Heart right ventricle (tissue), 16 donors: ENCODE data around the gene PNN. TPM values are rescaled to one million over a fixed set of nuclear protein-coding genes. Genes with fewer than 3 reads are reported as not detected.
"Not testable (repeated sequence)": the region's sequence is repeated elsewhere in the genome, so short reads cannot be mapped to it uniquely, and the experiment has no call there.

Experiments used
- ATAC-seq, 8 donors: fragments of 200-7000 bp; cut with Tn5 transposase; one replicate each; pipeline ENCODE4 v1.9.1; 2020; ENCODE audit warnings: mild to moderate bottlenecking in 8 of 8, moderate library complexity in 8 of 8, moderate number of reproducible peaks in 1 of 8
- DNase-seq, 2 donors: peaks; one replicate each; pipeline ENCODE4 v3.0.0-alpha.2; 2020
- H3K27ac ChIP-seq, 10 donors: fragments of 200-600 bp; sonication (generic) in 2 of 10; one replicate each; pipeline versions ENCODE4 v1.5.0 to v1.8.0; 2020 to 2022; ENCODE audit warnings: mild to moderate bottlenecking in 3 of 10
- H3K27me3 ChIP-seq, 7 donors: fragments of 200-600 bp; one replicate each; pipeline ENCODE4 v1.8.0; 2021 to 2022; ENCODE audit warnings: mild to moderate bottlenecking in 2 of 7
- H3K36me3 ChIP-seq, 9 donors: fragments of 200-600 bp; sonication (generic) in 1 of 9; one replicate each; pipeline versions ENCODE4 v1.5.0 to v1.8.0; 2020 to 2022; ENCODE audit warnings: mild to moderate bottlenecking in 2 of 9
- H3K4me1 ChIP-seq, 9 donors: fragments of 200-600 bp; sonication (generic) in 1 of 9; one replicate each; pipeline versions ENCODE4 v1.5.0 to v1.8.0; 2020 to 2022; ENCODE audit warnings: mild to moderate bottlenecking in 4 of 9
- H3K4me3 ChIP-seq, 10 donors: fragments of 200-600 bp; sonication (generic) in 2 of 10; one replicate each; pipeline versions ENCODE4 v1.5.0 to v1.8.0; 2020 to 2022; ENCODE audit warnings: mild to moderate bottlenecking in 7 of 10, moderate library complexity in 2 of 10
- H3K9me3 ChIP-seq, 11 donors: fragments of 200-600 bp in 10 of 11; sonication (generic) in 2 of 11; one replicate each; pipeline versions ENCODE4 v1.5.0 to v1.8.0; 2013 to 2022; ENCODE audit warnings: mild to moderate bottlenecking in 2 of 11, control low read depth in 1 of 11, moderate library complexity in 1 of 11
- CTCF ChIP-seq, 9 donors: fragments of 200-600 bp; sonication (generic) in 2 of 9; IDR thresholded peaks; one replicate each; pipeline versions ENCODE4 v1.5.0 to v1.8.0; 2021 to 2022; ENCODE audit warnings: antibody characterized with exemption in 9 of 9, mild to moderate bottlenecking in 5 of 9, moderate library complexity in 1 of 9
- WGBS, 2 donors: extraction: QIAGEN DNeasy Blood & Tissue Kit; methylation state at CpG; one replicate each; pipeline ENCODE4 v1.1.7; 2013; ENCODE audit warnings: inconsistent platforms in 1 of 2; 5-methylcytosine and 5-hydroxymethylcytosine counted together
- intact Hi-C, 10 donors: fragments of 100-400 bp; cut with DNase I; formaldehyde crosslinking; loops; one replicate each; pipeline versions ENCODE4 v1.11.1 to v1.14.2; 2022
- polyA plus RNA-seq, 2 donors: library from polyadenylated mRNA; stranded (reverse); fragments of 200-250 nt; gene quantifications; one replicate each; pipeline ENCODE4 v1.2.3, GENCODE V29; 2013
- total RNA-seq, 10 donors: library from RNA; stranded (reverse); fragmentation: NEBNext Ultra II Directional in 3 of 10; extraction: Animal tissue kit (Norgen Biotek cat#: 25700) in 3 of 10; gene quantifications; one replicate each; pipeline versions ENCODE4 v1.2.1 to v1.2.4, GENCODE V29; 2021 to 2023
- donor health status: Arrhythmogenic right ventricular cardiomyopathy.
- donor health status: ischemic (EF 13 %, LVEDD 7.1; RV severe dilation, severe dysfunction).
- donor health status: healthy with polysubstance abuse.
- donor health status: DM: no; HTN: yes; CAD: no.
- donor health status: DM: no; HTN: no; CAD: no.
- donor health status: ischemic (EF 25% LVEDD 6.9; RV normal size, moderate dysfunction).
- donor health status: ischemic (EF 25% LVEDD 5.7; RV mildly dilated, moderate dysfunction).
- donor health status: healthy.
- donor health status: DM: yes; HTN: yes; CAD: no.
- donor health status: Ischemic cardiomyopathy.
- donor health status: ischemic (EF 35%, LVEDD 5.7; RV mildly dilated, moderate dysfunction).
- donor health status: nonischemic (EF 11% LVEDD 7.7; RV severe dilation, severe dysfunction).
- donor health status: DM: yes; HTN: yes; CAD: no.
- donor health status: PGD.
- donor health status: ischemic (EF 29% LVEDD 5.4; RV normal size, mild dysfunction).
- donor health status: nonischemic (EF 23%, LVEDD 6.1; RV moderate dilation, normal function).

PNN gene
- total and polyA plus RNA-seq, 12 donors, result 16.8 to 54.4 (median 20.5) TPM

DNA sequence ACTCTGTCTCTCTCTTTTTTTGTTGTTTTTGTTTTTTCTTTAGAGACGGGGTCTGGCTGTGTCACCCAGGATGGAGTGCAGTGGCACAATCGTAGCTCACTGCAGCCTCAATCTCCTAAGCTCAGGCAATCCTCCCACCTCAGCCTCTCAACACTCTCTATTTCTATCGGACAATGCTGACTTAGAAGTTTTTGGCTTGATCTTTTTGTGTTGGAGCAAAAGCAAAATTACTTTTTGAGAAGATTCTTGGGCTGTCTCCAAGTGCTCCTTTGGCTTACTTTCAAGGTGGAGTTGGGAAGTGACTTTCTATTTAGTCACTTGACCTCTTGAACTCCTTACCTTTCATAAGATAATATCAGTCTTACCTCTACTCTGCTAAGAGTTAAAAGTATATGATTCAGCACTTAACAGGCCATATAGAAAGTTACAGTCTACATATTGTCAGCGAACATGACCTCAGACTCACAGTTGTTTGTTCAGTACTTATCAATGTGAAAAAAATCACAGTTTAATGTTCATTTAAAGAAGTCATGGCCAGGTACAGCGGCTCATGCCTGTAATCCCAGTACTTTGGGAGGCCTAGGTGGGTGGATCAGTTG, 43.2 kb downstream of the PNN start:
- Histone ChIP-seq H3K36me3 (no peaks in the 10 kb centered on the region), H3K4me3 (no peak overlapping the region), H3K4me1 (peaks cover 0 to 7% (median 0%) of the 10 kb centered on the region in 9 donors), H3K27ac (no peak overlapping the region), H3K9me3 (peaks cover 0 to 3% (median 0%) of the 10 kb centered on the region in 11 donors), H3K27me3 (no peaks in the 10 kb centered on the region)
- WGBS, 2 donors, result 40 to 60% methylated on average over 5 of the region's 5 CpGs
- intact Hi-C loops, result no loop called here
- no peak for DNase-seq
- TF ChIP-seq CTCF (IDR thresholded peaks at IDR 0.05), result no peak
- no peak for ATAC-seq

- intact Hi-C loops, result no loop called here
- Histone ChIP-seq H3K27me3 (no peaks in the 10 kb centered on the region), H3K27ac (no peak overlapping the region), H3K9me3 (peaks cover 0 to 3% (median 0%) of the 10 kb centered on the region in 11 donors), H3K4me3 (no peak overlapping the region), H3K4me1 (peaks cover 0 to 7% (median 0%) of the 10 kb centered on the region in 9 donors), H3K36me3 (no peaks in the 10 kb centered on the region)
- DNase-seq (no peak), ATAC-seq (no peak)
- WGBS, 2 donors, result 48 to 69% methylated on average over 3 of the region's 3 CpGs
- no peak for TF ChIP-seq CTCF (IDR thresholded peaks at IDR 0.05)
These were observed 44.0 kb downstream of the PNN start for GRCh38 chr14:39219075-39219499.

DNA sequence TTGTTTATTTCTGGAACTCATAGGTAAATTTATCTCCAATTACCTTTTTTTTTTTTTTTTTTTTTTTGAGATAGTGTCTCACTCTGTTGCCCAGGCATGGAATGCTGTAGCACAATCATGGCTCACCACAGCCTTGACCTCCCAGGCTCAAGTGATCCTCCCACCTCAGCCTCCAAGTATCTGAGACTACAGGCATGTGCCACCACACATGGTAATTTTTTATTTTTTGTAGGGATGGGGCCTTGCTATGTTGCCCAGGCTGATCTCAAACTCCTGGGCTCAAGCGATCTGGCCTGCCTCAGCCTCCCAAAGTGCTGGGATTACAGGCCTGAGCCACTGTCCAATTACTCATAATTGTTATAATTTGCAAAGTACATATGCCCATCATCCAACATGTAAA, 45.4 kb downstream of the PNN start:
- H3K9me3 ChIP-seq, H3K4me1 ChIP-seq, intact Hi-C loops, H3K27me3 ChIP-seq, H3K4me3 ChIP-seq, H3K36me3 ChIP-seq, ATAC-seq, H3K27ac ChIP-seq, DNase-seq: not testable (repeated sequence)
- WGBS, 2 donors, result 95 to 96% methylated on average over 1 of the region's 1 CpG

DNA sequence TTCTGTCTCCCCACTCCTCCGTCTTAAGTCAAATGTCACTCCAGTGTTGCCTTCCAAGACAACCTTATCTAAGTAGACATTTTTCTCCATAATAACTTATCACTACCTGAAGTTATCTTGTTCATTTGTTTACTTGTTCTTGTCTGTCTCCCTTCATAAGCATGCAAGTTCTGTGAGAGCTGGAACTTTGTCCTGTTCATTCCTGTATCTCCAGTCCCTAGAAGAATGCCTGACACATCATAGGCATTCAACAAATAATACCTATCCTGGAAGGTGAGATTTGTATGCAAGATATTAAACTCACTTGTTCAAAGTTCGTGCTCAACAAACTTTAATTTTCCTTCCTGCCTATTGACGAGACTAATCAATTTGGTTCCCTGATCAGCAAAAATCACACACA, 53.0 kb downstream of the PNN start:
- no peak for TF ChIP-seq CTCF (IDR thresholded peaks at IDR 0.05)
- ATAC-seq (no peak), DNase-seq (no peak)
- Histone ChIP-seq H3K36me3 (no peaks in the 10 kb centered on the region), H3K27me3 (no peaks in the 10 kb centered on the region), H3K9me3 (no peaks in the 10 kb centered on the region), H3K4me3 (no peak overlapping the region), H3K27ac (peak overlapping the region in 1 of 10 donors; percentile 52), H3K4me1 (peaks cover 0 to 24% (median 0%) of the 10 kb centered on the region in 9 donors)
- intact Hi-C loops, result no loop called here
- WGBS, 2 donors, result 88 to 91% methylated on average over 3 of the region's 3 CpGs

DNA sequence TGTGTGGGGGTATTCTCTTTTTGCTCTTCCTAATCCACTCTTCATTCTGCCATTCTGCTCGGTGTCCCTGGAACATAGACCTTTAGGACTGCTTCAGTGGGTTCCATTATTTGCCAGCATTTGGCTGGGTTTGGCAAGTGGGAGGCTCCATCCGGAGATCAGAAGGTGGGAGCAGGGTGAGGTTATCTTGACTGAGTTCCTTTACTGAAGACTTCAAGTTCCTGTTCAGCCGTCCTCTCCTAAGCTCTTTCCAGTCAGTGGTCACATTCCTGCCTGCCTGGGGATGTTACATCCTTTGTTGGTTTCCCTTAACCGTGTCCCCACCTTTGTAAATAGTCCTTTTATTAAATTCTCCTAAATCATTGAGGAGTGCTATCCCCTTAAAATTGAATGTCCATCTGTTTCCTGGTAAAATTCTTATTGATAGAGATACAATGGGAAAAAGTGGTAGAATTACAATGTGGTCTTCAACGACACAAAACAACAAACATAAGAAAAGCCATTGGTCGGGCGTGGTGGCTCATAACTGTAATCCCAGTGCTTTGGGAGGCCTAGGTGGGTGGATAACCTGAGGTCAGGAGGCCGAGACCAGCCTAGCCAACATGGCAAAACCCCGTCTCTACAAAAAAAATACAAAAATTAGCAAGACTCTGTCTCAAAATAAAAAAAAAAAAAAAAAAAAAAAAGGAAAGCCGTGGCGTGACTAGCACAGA, 53.6 kb downstream of the PNN start:
- H3K36me3 ChIP-seq, result no peaks in the 10 kb centered on the region
- peaks cover 0 to 30% (median 0%) of the 10 kb centered on the region in 9 donors for H3K4me1 ChIP-seq
- 71 to 82% methylated on average over 11 of the region's 11 CpGs for WGBS, 2 donors
- intact Hi-C loops, result no loop called here
- no peaks in the 10 kb centered on the region for H3K27me3 ChIP-seq
- TF ChIP-seq CTCF (IDR thresholded peaks at IDR 0.05), result no peak
- no peak for ATAC-seq
- no peaks in the 10 kb centered on the region for H3K9me3 ChIP-seq
- no peak for DNase-seq
- H3K27ac ChIP-seq, result peak overlapping the region in 1 of 10 donors; percentile 52
- no peak overlapping the region for H3K4me3 ChIP-seq
